ENCODE data around the gene ZNF621.

The ZNF621 gene

GRCh38 chr3:40524568-40525285 is at the start of gene ZNF621:
ZNF621 (plus strand) TSS chr3:40524960; CDS start chr3:40525841, 881 bp downstream.
- peak; percentile 79 for DNase-seq (ENCODE audit: low spot score)

- DNase-seq (ENCODE audit: low spot score): peak; percentile 66
Observed at GRCh38 chr3:40476478-40477470, 48.0 kb upstream of the ZNF621 start, which contains the start of gene ZNF619. ZNF619 (plus strand) TSS chr3:40477122; CDS start chr3:40477980, 858 bp downstream.

GRCh38 chr3:40477666-40478065 is 47.1 kb upstream of the ZNF621 start:
- DNase-seq (ENCODE audit: low spot score): peak; percentile 30

- no peak for DNase-seq (ENCODE audit: low spot score)
Observed at GRCh38 chr3:40487172-40487571, 37.6 kb upstream of the ZNF621 start.

DNA sequence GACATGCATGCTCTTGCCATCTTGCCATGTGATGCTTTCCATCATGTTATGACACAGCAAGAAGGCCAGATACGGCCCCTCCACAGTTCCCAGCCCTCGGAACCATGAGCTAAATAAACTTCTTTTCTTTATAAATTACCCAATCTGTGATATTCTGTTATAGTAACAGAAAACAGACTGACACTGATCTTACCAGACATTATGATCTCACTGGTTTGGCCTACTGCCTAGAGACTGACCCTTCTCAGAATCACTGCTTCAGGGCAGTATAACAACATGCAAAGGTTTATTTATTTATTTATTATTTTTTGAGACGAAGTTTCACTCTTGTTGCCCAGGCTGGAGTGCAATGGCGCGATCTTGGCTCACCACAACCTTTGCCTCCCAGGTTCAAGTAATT is 33.8 kb upstream of the ZNF621 start:
- DNase-seq (ENCODE audit: low spot score): no peak

GRCh38 chr3:40494698-40495097 is 30.1 kb upstream of the ZNF621 start:
- DNase-seq (ENCODE audit: low spot score): no peak

DNA sequence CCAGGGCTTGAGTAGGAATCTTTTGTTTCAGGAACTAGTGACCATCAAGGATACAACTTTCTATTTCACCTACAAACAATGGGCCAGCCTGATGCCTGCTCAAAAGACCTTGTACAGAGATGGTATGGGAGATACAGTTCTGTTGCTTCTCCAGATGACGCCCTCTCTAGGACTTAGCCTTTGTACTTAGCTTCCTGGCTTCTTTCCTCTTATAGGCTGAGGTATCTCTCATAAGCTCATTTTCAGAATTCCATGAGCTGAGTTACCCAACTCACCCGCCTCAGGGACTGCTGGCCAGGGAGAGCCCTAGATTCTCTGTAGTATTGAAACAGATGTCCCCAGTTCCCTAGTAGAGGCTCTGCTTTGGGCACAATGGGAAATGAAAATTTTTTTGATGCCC is 27.5 kb upstream of the ZNF621 start:
- no peak for DNase-seq (ENCODE audit: low spot score)

DNA sequence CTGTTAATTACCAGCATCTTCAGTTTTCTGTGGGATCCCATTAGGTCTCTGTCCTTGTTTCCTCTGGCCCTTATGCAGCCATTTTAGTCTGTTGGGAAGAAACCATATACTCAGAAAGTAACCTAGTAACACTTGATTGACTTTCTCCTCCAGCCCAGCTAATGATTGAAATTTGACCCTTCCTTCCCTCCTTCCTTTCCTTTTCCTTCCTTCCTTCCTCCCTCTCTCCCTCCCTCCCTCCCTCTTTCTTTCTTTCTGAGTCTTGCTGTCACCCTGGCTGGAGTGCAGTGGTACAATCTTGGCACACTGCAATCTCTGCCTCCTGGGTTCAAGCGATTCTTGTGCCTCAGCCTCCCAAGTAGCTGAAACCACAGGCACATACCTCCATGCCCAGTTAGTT is 24.8 kb upstream of the ZNF621 start:
- DNase-seq (ENCODE audit: low spot score): no peak

- DNase-seq (ENCODE audit: low spot score): no peak
Observed at GRCh38 chr3:40502034-40502433, 22.7 kb upstream of the ZNF621 start.

- DNase-seq (ENCODE audit: low spot score): no peak
Observed at GRCh38 chr3:40504636-40505430, 19.9 kb upstream of the ZNF621 start.

- peak; percentile 77 for DNase-seq (ENCODE audit: low spot score)
Observed at GRCh38 chr3:40505599-40506462, 18.9 kb upstream of the ZNF621 start, which contains the start of gene ZNF620. ZNF620 (plus strand) TSS chr3:40506039; CDS start chr3:40506353, 314 bp downstream.

DNA sequence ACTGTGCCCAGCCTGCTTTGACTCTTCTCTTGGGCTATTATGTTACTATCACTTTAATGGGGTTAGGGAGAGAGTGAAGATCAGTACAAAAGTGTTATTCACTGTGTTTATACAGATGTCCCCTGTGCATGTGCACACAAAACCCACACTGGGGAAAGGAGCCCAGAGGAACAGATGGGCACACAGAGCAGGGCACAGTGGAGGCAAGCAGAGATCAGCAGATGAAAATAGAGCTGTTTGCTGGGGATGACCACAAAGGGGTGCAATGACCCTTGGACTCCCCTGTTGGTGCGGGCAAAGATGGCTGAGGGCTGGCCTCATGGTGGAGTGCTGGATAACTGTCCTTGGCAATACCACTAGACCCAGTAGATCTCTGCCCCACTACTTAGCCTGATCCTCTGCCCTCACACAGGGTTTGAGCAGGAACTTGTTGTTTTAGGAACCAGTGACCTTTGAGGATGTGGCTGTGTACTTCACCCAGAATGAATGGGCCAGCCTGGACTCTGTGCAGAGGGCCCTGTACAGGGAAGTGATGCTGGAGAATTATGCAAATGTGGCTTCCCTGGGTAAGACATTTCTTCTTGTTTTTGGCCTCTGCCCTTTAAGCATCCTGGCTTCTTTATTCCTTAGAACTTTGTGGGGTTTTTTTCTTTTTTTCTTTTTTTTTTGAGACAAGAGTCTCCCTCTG is 13.6 kb upstream of the ZNF621 start:
- no peak for DNase-seq (ENCODE audit: low spot score)

- no peak for DNase-seq (ENCODE audit: low spot score)
Observed at GRCh38 chr3:40516201-40516600, 8.6 kb upstream of the ZNF621 start.

- no peak for DNase-seq (ENCODE audit: low spot score)
Observed at GRCh38 chr3:40518067-40518466, 6.7 kb upstream of the ZNF621 start.

GRCh38 chr3:40518848-40519247 is 5.9 kb upstream of the ZNF621 start:
- no peak for DNase-seq (ENCODE audit: low spot score)

GRCh38 chr3:40521254-40521653 is 3.5 kb upstream of the ZNF621 start:
- no peak for DNase-seq (ENCODE audit: low spot score)

DNA sequence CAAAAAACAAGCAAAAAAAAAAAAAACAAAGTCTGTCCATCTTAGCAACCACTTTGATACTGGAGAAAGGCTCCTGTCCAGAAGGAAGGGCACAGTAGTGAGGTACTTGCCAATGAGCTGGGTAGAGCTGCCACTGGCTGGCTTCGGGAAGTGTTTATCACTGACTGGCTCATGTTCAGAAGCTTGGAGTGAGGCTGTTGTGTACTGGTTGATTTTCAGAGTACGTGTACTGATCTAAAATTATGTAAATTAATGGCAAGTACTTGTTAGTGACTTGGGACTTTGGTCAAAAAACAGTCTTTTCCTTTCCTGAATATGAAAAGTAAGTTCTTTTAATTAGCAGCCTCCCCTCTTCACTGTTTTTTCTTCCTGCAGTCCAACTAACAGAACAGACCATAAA is 979 bp upstream of the ZNF621 start:
- DNase-seq (ENCODE audit: low spot score): no peak

- DNase-seq (ENCODE audit: low spot score): no peak
Observed at GRCh38 chr3:40524222-40524567, 565 bp upstream of the ZNF621 start.

GRCh38 chr3:40528426-40528825 is 3.7 kb downstream of the ZNF621 start:
- DNase-seq (ENCODE audit: low spot score): no peak

DNA sequence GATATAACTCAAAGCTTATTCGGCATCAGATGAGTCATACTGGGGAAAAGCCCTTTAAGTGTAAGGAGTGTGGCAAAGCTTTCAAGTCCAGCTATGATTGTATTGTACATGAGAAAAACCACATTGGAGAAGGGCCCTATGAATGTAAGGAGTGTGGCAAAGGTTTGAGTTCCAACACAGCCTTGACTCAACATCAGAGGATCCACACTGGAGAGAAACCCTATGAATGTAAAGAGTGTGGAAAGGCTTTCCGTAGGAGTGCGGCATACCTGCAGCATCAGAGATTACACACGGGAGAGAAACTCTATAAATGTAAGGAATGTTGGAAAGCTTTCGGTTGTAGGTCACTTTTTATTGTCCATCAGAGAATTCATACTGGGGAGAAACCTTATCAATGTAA is 7.5 kb downstream of the ZNF621 start:
- DNase-seq (ENCODE audit: low spot score): no peak

GRCh38 chr3:40534283-40534682 is 9.5 kb downstream of the ZNF621 start:
- DNase-seq (ENCODE audit: low spot score): no peak
